H1 (cell line): Measurements from ENCODE around the gene TBC1D32. TPM values are rescaled to one million over a fixed set of nuclear protein-coding genes. Genes with fewer than 3 reads are reported as not detected.

ENCODE experiments used
- CTCF ChIA-PET: fragments of 300-600 bp; sonication (Branson Sonifier 250); formaldehyde crosslinking; loops from one replicate; lab custom pipeline; 2021; ENCODE audit not compliant: partially characterized antibody; lab: Charles Lee
- POLR2A ChIA-PET: fragments of 300-600 bp; sonication (Branson Sonifier 250); formaldehyde crosslinking; loops from one replicate; lab custom pipeline; 2021; ENCODE audit warnings: inconsistent platforms; ENCODE audit not compliant: partially characterized antibody; lab: Charles Lee
- DNase-seq, 2 experiments: peaks; one replicate each; pipeline versions ENCODE4 v3.0.0 to v3.0.0-alpha.2; 2010 to 2022; ENCODE audit warnings: low spot score in 2 of 2, low read depth in 1 of 2, mixed read lengths in 1 of 2
- FAIRE-seq: peaks from 2 replicates; lab custom pipeline; 2011; peaks lifted over from hg19 to GRCh38; lab: Jason Lieb, UNC
- H2AFZ ChIP-seq: 2 replicates; pipeline ENCODE4 v1.8.1; 2012; ENCODE audit warnings: low read length, inconsistent platforms
- H2AK5ac ChIP-seq: 2 replicates; pipeline ENCODE4 v1.6.1; 2013; ENCODE audit warnings: low read depth, low read length
- H2BK120ac ChIP-seq: replicated peaks from 2 replicates; pipeline ENCODE3; 2013; ENCODE audit warnings: low read depth, low read length, inconsistent platforms
- H2BK12ac ChIP-seq: 2 replicates; pipeline ENCODE4 v1.6.1; 2013; ENCODE audit warnings: low read depth, low read length
- H2BK15ac ChIP-seq: 2 replicates; pipeline ENCODE4 v1.6.1; 2013; ENCODE audit warnings: low read length
- H2BK20ac ChIP-seq: 2 replicates; pipeline ENCODE4 v1.6.1; 2013; ENCODE audit warnings: low read length
- H2BK5ac ChIP-seq: 2 replicates; pipeline ENCODE4 v1.6.1; 2013; ENCODE audit warnings: low read depth, low read length
- H3K14ac ChIP-seq: 2 replicates; pipeline ENCODE4 v1.6.1; 2013; ENCODE audit warnings: inconsistent platforms; ENCODE audit not compliant: insufficient read length
- H3K18ac ChIP-seq: 2 replicates; pipeline ENCODE4 v1.6.1; 2013; ENCODE audit warnings: low read length; ENCODE audit errors: extremely low read depth
- H3K23ac ChIP-seq: 2 replicates; pipeline ENCODE4 v1.6.1; 2013; ENCODE audit warnings: inconsistent platforms; ENCODE audit not compliant: insufficient read length
- H3K23me2 ChIP-seq: 2 replicates; pipeline ENCODE4 v1.6.1; 2013; ENCODE audit warnings: low read depth, low read length
- H3K27ac ChIP-seq: 2 replicates; pipeline ENCODE4 v1.6.1; 2011; ENCODE audit warnings: low read depth, low read length, inconsistent platforms
- H3K27me3 ChIP-seq, 4 experiments: replicated peaks in 1 of 4; 1 replicate in 1 of 4; 2 replicates in 3 of 4; pipeline versions ENCODE4 v1.6.1 to v1.8.1; 2011 to 2013; ENCODE audit warnings: low read length in 3 of 4, mild to moderate bottlenecking in 3 of 4, inconsistent platforms in 2 of 4, mixed read lengths in 2 of 4, moderate library complexity in 1 of 4; ENCODE audit not compliant: control insufficient read depth in 3 of 4, insufficient read depth in 3 of 4; ENCODE audit errors: extremely low read depth in 1 of 4
- H3K36me3 ChIP-seq, 4 experiments: 2 replicates each; pipeline versions ENCODE4 v1.6.1 to v1.8.1; 2011 to 2013; ENCODE audit warnings: mild to moderate bottlenecking in 4 of 4, low read length in 3 of 4, moderate library complexity in 2 of 4, control low read depth in 1 of 4, inconsistent platforms in 1 of 4; ENCODE audit not compliant: insufficient read depth in 4 of 4, control insufficient read depth in 2 of 4
- H3K4ac ChIP-seq: replicated peaks from 2 replicates; pipeline ENCODE3; 2013; ENCODE audit warnings: low read length, low read depth, mixed read lengths, inconsistent platforms; ENCODE audit not compliant: insufficient read length
- H3K4me1 ChIP-seq, 4 experiments: replicated peaks in 1 of 4; 1 replicate in 1 of 4; 2 replicates in 3 of 4; pipeline versions ENCODE4 v1.6.1 to v1.8.1; 2011 to 2013; ENCODE audit warnings: low read length in 3 of 4, inconsistent platforms in 2 of 4, mixed read lengths in 1 of 4; ENCODE audit not compliant: insufficient read depth in 4 of 4, control insufficient read depth in 3 of 4
- H3K4me2 ChIP-seq, 2 experiments: 2 replicates each; pipeline versions ENCODE4 v1.6.1 to v1.8.1; 2011 to 2013; ENCODE audit warnings: low read depth in 2 of 2, low read length in 2 of 2, control low read depth in 1 of 2, inconsistent platforms in 1 of 2, mild to moderate bottlenecking in 1 of 2; ENCODE audit not compliant: insufficient read depth in 1 of 2
- H3K4me3 ChIP-seq, 4 experiments: fragments of 200-600, 300-600 bp in 1 of 4; sonication (generic), shearing (Covaris generic), sonication (Bioruptor Twin) in 1 of 4; 2 replicates each; pipeline versions ENCODE4 v1.5.1 to v1.8.1; 2011 to 2016; ENCODE audit warnings: low read length in 4 of 4, low read depth in 3 of 4, control low read depth in 2 of 4, inconsistent platforms in 2 of 4, mild to moderate bottlenecking in 2 of 4, mixed read lengths in 1 of 4, moderate library complexity in 1 of 4; ENCODE audit not compliant: insufficient read depth in 2 of 4; ENCODE audit errors: extremely low read depth in 1 of 4
- H3K56ac ChIP-seq: replicated peaks from 2 replicates; pipeline ENCODE3; 2013; ENCODE audit warnings: low read depth, mild to moderate bottlenecking, mixed read lengths, low read length, inconsistent platforms; ENCODE audit not compliant: insufficient read length
- H3K79me1 ChIP-seq: 2 replicates; pipeline ENCODE4 v1.6.1; 2013; ENCODE audit warnings: low read depth, low read length, control low read depth
- H3K79me2 ChIP-seq, 2 experiments: 2 replicates each; pipeline versions ENCODE4 v1.6.1 to v1.8.1; 2012 to 2013; ENCODE audit warnings: low read length in 2 of 2, mild to moderate bottlenecking in 2 of 2, inconsistent platforms in 1 of 2; ENCODE audit not compliant: insufficient read depth in 2 of 2, control insufficient read depth in 1 of 2
- H3K9ac ChIP-seq, 4 experiments: replicated peaks in 1 of 4; 1 replicate in 1 of 4; 2 replicates in 3 of 4; pipeline versions ENCODE4 v1.6.1 to v1.8.1; 2011 to 2013; ENCODE audit warnings: low read depth in 3 of 4, low read length in 3 of 4, control low read depth in 2 of 4, mild to moderate bottlenecking in 2 of 4, moderate library complexity in 2 of 4, inconsistent platforms in 1 of 4; ENCODE audit errors: extremely low read depth in 1 of 4
- H3K9me3 ChIP-seq, 2 experiments: 2 replicates each; pipeline versions ENCODE4 v1.6.1 to v1.8.1; 2012 to 2013; ENCODE audit warnings: mild to moderate bottlenecking in 2 of 2, moderate library complexity in 2 of 2, control low read depth in 1 of 2, inconsistent platforms in 1 of 2, low read depth in 1 of 2, low read length in 1 of 2, mixed read lengths in 1 of 2; ENCODE audit not compliant: insufficient read depth in 2 of 2
- H4K20me1 ChIP-seq, 2 experiments: replicated peaks in 1 of 2; 2 replicates each; pipeline versions ENCODE3 to v1.8.1; 2011 to 2013; ENCODE audit warnings: inconsistent platforms in 2 of 2, low read length in 2 of 2, mild to moderate bottlenecking in 1 of 2; ENCODE audit not compliant: insufficient read depth in 2 of 2, control insufficient read depth in 1 of 2
- H4K5ac ChIP-seq: 2 replicates; pipeline ENCODE4 v1.6.1; 2013; ENCODE audit warnings: low read length, low read depth, mixed read lengths, inconsistent platforms; ENCODE audit not compliant: insufficient read length
- H4K8ac ChIP-seq: 2 replicates; pipeline ENCODE4 v1.8.0; 2013; ENCODE audit warnings: mild to moderate bottlenecking, moderate library complexity, low read length, inconsistent platforms; ENCODE audit not compliant: insufficient read depth; ENCODE audit errors: extremely low read depth
- H4K91ac ChIP-seq: replicated peaks from 2 replicates; pipeline ENCODE3; 2013; ENCODE audit warnings: low read length, mixed read lengths, inconsistent platforms; ENCODE audit not compliant: insufficient read length
- ATF2 ChIP-seq: IDR thresholded peaks from 2 replicates; pipeline ENCODE4 v1.6.1; 2012; ENCODE audit warnings: low read length, inconsistent platforms
- CBX5 ChIP-seq: fragments of 300-800, 300-1000 bp; sonication (generic); IDR thresholded peaks from 2 replicates; pipeline ENCODE4 v1.7.1; 2016; ENCODE audit warnings: antibody characterized with exemption, low read length, low read depth
- EGR1 ChIP-seq: IDR thresholded peaks from 2 replicates; pipeline ENCODE4 v1.6.1; 2011; ENCODE audit warnings: low read depth, low read length, borderline replicate concordance
- JUN ChIP-seq: IDR thresholded peaks from 2 replicates; pipeline ENCODE4 v1.6.1; 2011; ENCODE audit warnings: low read depth, mild to moderate bottlenecking, improper control_type of control experiment, low read length
- KDM4A ChIP-seq: IDR thresholded peaks from one replicate; pipeline ENCODE4 v1.7.1; 2012; ENCODE audit warnings: low read depth, mild to moderate bottlenecking, moderate library complexity, low read length, inconsistent platforms; ENCODE audit not compliant: severe bottlenecking
- POLR2AphosphoS5 ChIP-seq: IDR thresholded peaks from 2 replicates; pipeline ENCODE4 v1.6.1; 2011; ENCODE audit warnings: low read depth, low read length
- SP1 ChIP-seq: IDR thresholded peaks from 2 replicates; pipeline ENCODE4 v1.6.1; 2011; ENCODE audit warnings: low read depth, low read length
- WGBS, 2 experiments: shearing (Covaris generic) in 1 of 2; methylation state at CpG; one replicate each; pipeline versions ENCODE4 v1.1.6 to v1.1.7; 2013 to 2015; ENCODE audit warnings: low lambda C conversion rate in 2 of 2, mixed read lengths in 2 of 2, inconsistent platforms in 1 of 2, low coverage in 1 of 2, missing lambda C conversion rate in 1 of 2; ENCODE audit not compliant: insufficient replicate concordance in 2 of 2, insufficient coverage in 1 of 2, insufficient read length in 1 of 2; ENCODE audit errors: extremely low coverage in 1 of 2, missing lambda C conversion rate in 1 of 2; 5-methylcytosine and 5-hydroxymethylcytosine counted together
- long read RNA-seq, 2 experiments: library from RNA in 1 of 2; library from capped mRNA in 1 of 2; stranded (forward); transcript quantifications; one replicate each; pipeline ENCODE4 v2.0.0, GENCODE V29; 2021; ENCODE audit warnings: inconsistent platforms in 1 of 2
- polyA minus RNA-seq, 3 experiments: library from RNA; depleted of rRNA, polyadenylated mRNA; stranded (reverse); fragments of >200 nt; gene quantifications; 1 replicate in 2 of 3; 2 replicates in 1 of 3; pipeline ENCODE4 v1.2.3, GENCODE V29; 2011
- polyA plus RNA-seq, 7 experiments: library from polyadenylated mRNA; depleted of rRNA in 3 of 7; stranded (reverse) in 5 of 7; unstranded in 2 of 7; fragments of >200 nt in 5 of 7; fragments of 200-250 nt in 2 of 7; gene quantifications; 1 replicate in 5 of 7; 2 replicates in 1 of 7; 4 replicates in 1 of 7; pipeline versions ENCODE4 v1.2.1 to v1.2.3, GENCODE V29; 2011 to 2013; ENCODE audit warnings: missing spikeins in 2 of 7, mixed read lengths in 2 of 7
- total RNA-seq: library from RNA; stranded (reverse); fragmentation: NEBNext Ultra II Directional; extraction: Animal tissue kit (Norgen Biotek cat#: 25700); gene quantifications from 2 replicates; pipeline ENCODE4 v1.2.1, GENCODE V29; 2021

Gene TBC1D32
- total RNA-seq (5.3 and 6.4 TPM in 2 replicates), polyA plus RNA-seq (2011; rRNA removed) (1.6 and 7.1 TPM in 2 replicates), polyA minus RNA-seq (2011; rRNA and poly(A)+ RNA removed) (7.9 and 12.1 TPM in 2 replicates)
- polyA plus RNA-seq (2011; cell fraction: cytosol; rRNA removed): 4.8 TPM
- polyA plus RNA-seq (2011; cell fraction: nucleus; rRNA removed): 4.0 TPM
- polyA plus RNA-seq (2012, experiment 1 of 2): 2.1 to 3.1 TPM (median 2.7 TPM) in 4 replicates
- polyA plus RNA-seq (2012, experiment 2 of 2): 0.35 TPM
- polyA plus RNA-seq (2013, experiment 1 of 2): 4.3 TPM
- 4.1 TPM for polyA plus RNA-seq (2013, experiment 2 of 2)
- 4.3 TPM for polyA minus RNA-seq (2011; cell fraction: cytosol; rRNA and poly(A)+ RNA removed)
- 24.1 TPM for polyA minus RNA-seq (2011; cell fraction: nucleus; rRNA and poly(A)+ RNA removed)
- long read RNA-seq, experiment 1, partial matches to known transcripts: 0 of 4 reads
- long read RNA-seq, experiment 1, other reads (novel, unspliced or antisense): 4 of 4 reads
- long read RNA-seq, experiment 2, partial matches to known transcripts: 0 of 1 reads
- long read RNA-seq, experiment 2, other reads (novel, unspliced or antisense): 1 of 1 reads

- Histone ChIP-seq H2AK5ac (no peak within 1 kb of the TSS), H4K20me1 (no peaks in the 10 kb centered on the region), H3K23ac (no peak within 1 kb of the TSS), H3K56ac (peak within 1 kb of the TSS; percentile 5), H3K79me2 (no peaks in the 10 kb centered on the region), H2BK5ac (peak within 1 kb of the TSS; percentile 97), H4K5ac (peak within 1 kb of the TSS; percentile 82), H3K4me2 (peak within 1 kb of the TSS; percentile 71 to 83), H2BK15ac (0 out of 2 replicates have a peak within 1 kb of the TSS, but pooled peaks have one; percentile 53), H3K36me3 (no peaks in the 10 kb centered on the region), H3K9me3 (no peaks in the 10 kb centered on the region), H3K79me1 (no peaks in the 10 kb centered on the region), H2AFZ (peak within 1 kb of the TSS; percentile 97), H3K9ac (peak within 1 kb of the TSS in 3 of 4 experiments; percentile 55 to 75 (median 71); a peak in 6 of 7 replicates), H2BK20ac (no peak within 1 kb of the TSS; the same call in 1 of the 2 replicates), H2BK120ac (peak within 1 kb of the TSS; percentile 75), H3K4me3 (peak within 1 kb of the TSS; percentile 58 to 63 (median 58)), H3K18ac (peak within 1 kb of the TSS; percentile 97), H3K27me3 (no peaks in the 10 kb centered on the region), H2BK12ac (peak within 1 kb of the TSS; percentile 87; the same call in 1 of the 2 replicates), H3K4ac (no peak within 1 kb of the TSS), H4K91ac (peak within 1 kb of the TSS; percentile 75), H3K14ac (no peak within 1 kb of the TSS), H3K27ac (peak within 1 kb of the TSS; percentile 70; the same call in 1 of the 2 replicates), H4K8ac (peak within 1 kb of the TSS; percentile 96; the same call in 1 of the 2 replicates), H3K23me2 (peaks cover 8% of the 10 kb centered on the region), H3K4me1 (peaks cover 0 to 3% (median 0%) of the 10 kb centered on the region in 4 experiments; a peak in 2 of 7 replicates)
- FAIRE-seq (no peak), DNase-seq (peak; percentile 70 to 94)
- ChIA-PET POLR2A (interaction anchor here (1.0 to 1.7 kb wide), 2 partner anchors 14 to 102 kb away, joined by 3 to 5 read pairs; no protein-coding TSS in a partner anchor), CTCF (interaction anchor here (0.9 to 1.3 kb wide), 4 partner anchors 14 to 66 kb away, joined by 3 to 6 read pairs (median 4); no protein-coding TSS in a partner anchor)
- WGBS, 2 experiments: 5% methylated on average over 52 of the region's 52 CpGs; no CpG with 5 or more reads in 1 of the 2 experiments
- TF ChIP-seq POLR2AphosphoS5 (peak; percentile 76), SP1 (no peak), JUN (no peak), CBX5 (no peak), EGR1 (no peak), ATF2 (peak; percentile 90), KDM4A (peak; percentile 87)
These were observed at the start of gene TBC1D32 for GRCh38 chr6:121334299-121335086. Gene TBC1D32 (minus strand): TSS chr6:121334480. CDS start chr6:121334430, 50 bp downstream.
